ENCODE results near the gene MSANTD2. TPM values are rescaled to one million over a fixed set of nuclear protein-coding genes. Genes with fewer than 3 reads are reported as not detected.

Gene MSANTD2
- total RNA-seq, 1 experiment from 2014 or later, result 8.6 TPM

DNA sequence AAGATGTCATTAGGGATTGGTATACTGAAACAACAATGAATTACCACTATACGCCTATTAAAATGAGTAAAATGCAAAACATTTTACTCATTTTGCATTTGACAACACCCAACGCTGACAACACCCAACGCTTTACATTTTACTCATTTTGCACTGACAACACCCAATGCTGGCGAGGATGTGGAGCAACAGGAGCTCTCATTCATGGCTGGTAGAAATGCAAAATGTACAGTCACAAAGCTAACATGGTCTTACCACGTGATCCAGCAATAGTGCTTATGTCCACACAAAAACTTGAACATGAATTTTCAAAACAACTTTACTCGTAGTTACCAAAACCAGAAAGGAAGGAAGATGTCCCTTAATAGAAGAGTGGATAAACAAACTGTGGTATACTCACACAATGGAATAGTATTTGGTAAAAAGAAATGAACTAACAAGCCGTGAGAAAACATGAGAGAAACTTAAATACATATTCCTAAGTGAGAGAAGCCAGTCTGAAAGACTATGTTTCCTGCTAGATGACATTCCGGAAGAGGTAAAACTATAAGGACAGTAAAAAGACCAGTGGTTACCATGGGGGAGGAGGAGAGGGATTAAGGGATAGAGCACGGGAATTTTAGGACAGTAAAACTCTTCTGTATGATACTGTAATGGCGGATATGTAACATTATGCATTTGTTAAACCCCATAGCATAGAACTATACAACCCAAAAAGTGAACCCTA, 11.4 kb upstream of the MSANTD2 start:
- RAD21 ChIA-PET (ENCODE audit: low non-redundant PET in 1 of 2, low total read pairs in 2 of 2, uncharacterized antibody in 2 of 2, unreplicated experiment in 2 of 2), result no interaction called here
- Histone ChIP-seq H3K4me2 (ENCODE audit: low read length) (no peak overlapping the region), H3K27me3 (ENCODE audit: insufficient read depth, low read length) (no peaks in the 10 kb centered on the region), H2AFZ (ENCODE audit: low read depth, low read length, poor library complexity, severe bottlenecking) (no peak overlapping the region), H3K27ac (ENCODE audit: low read depth, low read length) (no peak overlapping the region), H3K4me3 (replicated peaks in 1 of 2; ENCODE audit: low read depth in 1 of 2, low read length in 2 of 2) (no peak overlapping the region), H3K9ac (ENCODE audit: low read length) (no peak overlapping the region), H3K9me2 (ENCODE audit: insufficient read depth) (no peaks in the 10 kb centered on the region), H3K9me3 (ENCODE audit: control insufficient read depth in 1 of 2, insufficient read depth in 1 of 2, low read depth in 1 of 2, low read length in 2 of 2) (no peaks in the 10 kb centered on the region), H4K20me1 (ENCODE audit: insufficient read depth) (no peaks in the 10 kb centered on the region), H3K4me1 (ENCODE audit: control insufficient read depth in 1 of 2, insufficient read depth in 2 of 2, low read length in 2 of 2) (peaks cover 2 to 10% of the 10 kb centered on the region in 2 experiments; a peak in 3 of 4 replicates), H3K79me2 (ENCODE audit: insufficient read depth, low read length) (no peaks in the 10 kb centered on the region), H3K36me3 (ENCODE audit: control insufficient read depth in 1 of 2, insufficient read depth in 2 of 2, low read length in 2 of 2) (no peaks in the 10 kb centered on the region)
- no TSS peak for BruUV-seq (replicated peaks)
- intact Hi-C loops (cut with micrococcal nuclease), result no loop called here
- no peak for DNase-seq (ENCODE audit: low read depth, low spot score)
- POLR2A ChIA-PET, result no interaction called here
- TF ChIP-seq CEBPB (IDR thresholded peaks at IDR 0.05; ENCODE audit: low read depth), result no peak
- no peak for TF ChIP-seq EGR1 (IDR thresholded peaks at IDR 0.05; ENCODE audit: low read depth)
- TF ChIP-seq, protein P1, sequence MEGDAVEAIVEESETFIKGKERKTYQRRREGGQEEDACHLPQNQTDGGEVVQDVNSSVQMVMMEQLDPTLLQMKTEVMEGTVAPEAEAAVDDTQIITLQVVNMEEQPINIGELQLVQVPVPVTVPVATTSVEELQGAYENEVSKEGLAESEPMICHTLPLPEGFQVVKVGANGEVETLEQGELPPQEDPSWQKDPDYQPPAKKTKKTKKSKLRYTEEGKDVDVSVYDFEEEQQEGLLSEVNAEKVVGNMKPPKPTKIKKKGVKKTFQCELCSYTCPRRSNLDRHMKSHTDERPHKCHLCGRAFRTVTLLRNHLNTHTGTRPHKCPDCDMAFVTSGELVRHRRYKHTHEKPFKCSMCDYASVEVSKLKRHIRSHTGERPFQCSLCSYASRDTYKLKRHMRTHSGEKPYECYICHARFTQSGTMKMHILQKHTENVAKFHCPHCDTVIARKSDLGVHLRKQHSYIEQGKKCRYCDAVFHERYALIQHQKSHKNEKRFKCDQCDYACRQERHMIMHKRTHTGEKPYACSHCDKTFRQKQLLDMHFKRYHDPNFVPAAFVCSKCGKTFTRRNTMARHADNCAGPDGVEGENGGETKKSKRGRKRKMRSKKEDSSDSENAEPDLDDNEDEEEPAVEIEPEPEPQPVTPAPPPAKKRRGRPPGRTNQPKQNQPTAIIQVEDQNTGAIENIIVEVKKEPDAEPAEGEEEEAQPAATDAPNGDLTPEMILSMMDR (IDR thresholded peaks at IDR 0.05 in 2 of 3, conservative IDR thresholded peaks at IDR 0.05 in 1 of 3; ENCODE audit: borderline replicate concordance in 1 of 3, insufficient read depth in 1 of 3, low read depth in 2 of 3, low read length in 2 of 3), result no peak
- no peak for TF ChIP-seq EZH2phosphoT487 (IDR thresholded peaks at IDR 0.05; ENCODE audit: borderline replicate concordance)
- no peak for TF ChIP-seq SRF (IDR thresholded peaks at IDR 0.05; ENCODE audit: low read depth)
- TF ChIP-seq EZH2 (IDR thresholded peaks at IDR 0.05), result no peak
- no peak for TF ChIP-seq ELF1 (IDR thresholded peaks at IDR 0.05; ENCODE audit: borderline replicate concordance, low read depth)
- TF ChIP-seq ZFX (IDR thresholded peaks at IDR 0.05), result no peak
- TF ChIP-seq POLR2AphosphoS5 (IDR thresholded peaks at IDR 0.05; ENCODE audit: low read depth, low read length), result no peak
- no peak for TF ChIP-seq JUND (IDR thresholded peaks at IDR 0.05)
- no peak for TF ChIP-seq CBX3 (IDR thresholded peaks at IDR 0.05; ENCODE audit: low read depth)
- TF ChIP-seq SIN3A (IDR thresholded peaks at IDR 0.05; ENCODE audit: low read depth), result no peak
- TF ChIP-seq POLR2A (IDR thresholded peaks at IDR 0.05; ENCODE audit: borderline replicate concordance, extremely low read depth, insufficient read depth, insufficient read length), result no peak
- no peak for TF ChIP-seq ZNF274 (IDR thresholded peaks at IDR 0.05; ENCODE audit: low read depth, low read length)
- no peak for TF ChIP-seq ZBTB33 (IDR thresholded peaks at IDR 0.05; ENCODE audit: extremely low read depth, insufficient replicate concordance, low read length)
- no peak for ATAC-seq
- CTCF ChIA-PET, result no interaction called here

Data from HCT116 (cell line).